Measurements from ENCODE around the gene AMZ1.

DNA sequence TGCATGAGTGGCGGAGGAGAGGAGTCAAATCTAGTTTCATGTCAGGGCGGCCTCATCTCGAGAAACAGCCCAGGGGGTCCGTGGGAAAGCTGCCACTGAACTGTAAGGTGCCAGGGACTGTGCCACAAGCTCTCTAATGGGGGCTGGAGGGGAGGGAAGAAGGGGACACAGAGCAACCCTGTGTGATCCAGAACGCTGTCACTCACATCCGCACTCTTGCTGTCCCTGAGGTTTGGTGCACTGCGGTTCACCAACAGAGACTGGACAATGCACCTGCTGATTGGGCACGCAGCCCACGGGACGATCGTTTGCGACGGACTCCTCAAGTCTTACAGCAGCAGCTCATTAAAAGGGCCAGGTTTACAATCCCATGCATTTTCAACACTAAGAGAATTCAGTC lies 47.7 kb downstream of the AMZ1 start:
- TF ChIP-seq EZH2 (IDR thresholded peaks at IDR 0.05; ENCODE audit: insufficient read depth, poor library complexity, severe bottlenecking), result no peak
- TF ChIP-seq EZH2phosphoT487 (IDR thresholded peaks at IDR 0.05; ENCODE audit: insufficient read depth, low read depth), result no peak
